H9 (cell line): ENCODE measurements around the gene OGFR. TPM values are rescaled to one million over a fixed set of nuclear protein-coding genes. Genes with fewer than 3 reads are reported as not detected.

Experiments used
- DNase-seq: peaks from one replicate; pipeline ENCODE4 v3.0.0-alpha.2; 2017
- H2AFZ ChIP-seq: one replicate; pipeline ENCODE4 v1.6.1; 2013; ENCODE audit warnings: mild to moderate bottlenecking, low read length, control low read depth, moderate library complexity
- H2AK5ac ChIP-seq: 2 replicates; pipeline ENCODE4 v1.6.1; 2013; ENCODE audit warnings: low read length, control low read depth, mixed read lengths; ENCODE audit not compliant: insufficient read length
- H2BK120ac ChIP-seq: one replicate; pipeline ENCODE4 v1.6.1; 2013; ENCODE audit warnings: low read depth, mild to moderate bottlenecking, low read length, control low read depth, inconsistent platforms; ENCODE audit not compliant: poor library complexity, severe bottlenecking
- H2BK12ac ChIP-seq: 2 replicates; pipeline ENCODE4 v1.6.1; 2013; ENCODE audit warnings: low read length, control low read depth, mixed read lengths, low read depth; ENCODE audit not compliant: insufficient read length
- H2BK15ac ChIP-seq: 2 replicates; pipeline ENCODE4 v1.6.1; 2013; ENCODE audit warnings: low read depth, low read length, control low read depth
- H2BK20ac ChIP-seq: one replicate; pipeline ENCODE4 v1.6.1; 2013; ENCODE audit warnings: low read depth, mild to moderate bottlenecking, low read length, control low read depth, inconsistent platforms; ENCODE audit not compliant: poor library complexity, severe bottlenecking
- H2BK5ac ChIP-seq: 2 replicates; pipeline ENCODE4 v1.6.1; 2013; ENCODE audit warnings: low read length, control low read depth, mixed read lengths; ENCODE audit not compliant: insufficient read length
- H3K14ac ChIP-seq: 2 replicates; pipeline ENCODE4 v1.6.1; 2013; ENCODE audit warnings: low read length, control low read depth; ENCODE audit not compliant: insufficient read depth
- H3K18ac ChIP-seq: 2 replicates; pipeline ENCODE4 v1.6.1; 2013; ENCODE audit warnings: low read depth, mild to moderate bottlenecking, mixed read lengths, low read length, control low read depth; ENCODE audit not compliant: insufficient read length
- H3K23ac ChIP-seq: 2 replicates; pipeline ENCODE4 v1.6.1; 2013; ENCODE audit warnings: low read length, control low read depth, mixed read lengths, low read depth; ENCODE audit not compliant: insufficient read length
- H3K23me2 ChIP-seq: 2 replicates; pipeline ENCODE4 v1.6.1; 2013; ENCODE audit warnings: low read depth, mild to moderate bottlenecking, mixed read lengths, low read length, control low read depth; ENCODE audit not compliant: insufficient read length, poor library complexity, severe bottlenecking
- H3K27ac ChIP-seq: 2 replicates; pipeline ENCODE4 v1.5.1; 2013; ENCODE audit warnings: low read length, control low read depth, mixed read lengths, low read depth; ENCODE audit not compliant: insufficient read length
- H3K27me3 ChIP-seq: 2 replicates; pipeline ENCODE4 v1.6.1; 2013; ENCODE audit warnings: low read length, control low read depth, inconsistent platforms; ENCODE audit not compliant: insufficient read depth
- H3K4ac ChIP-seq: 2 replicates; pipeline ENCODE4 v1.6.1; 2013; ENCODE audit warnings: low read depth, mild to moderate bottlenecking, control low read depth, inconsistent platforms, low read length, moderate library complexity
- H3K4me1 ChIP-seq: 2 replicates; pipeline ENCODE4 v1.6.1; 2013; ENCODE audit warnings: low read length, control low read depth, inconsistent platforms; ENCODE audit not compliant: insufficient read depth
- H3K4me2 ChIP-seq: 2 replicates; pipeline ENCODE4 v1.6.1; 2013; ENCODE audit warnings: low read length, control low read depth, mixed read lengths; ENCODE audit not compliant: insufficient read length, insufficient read depth
- H3K56ac ChIP-seq: 2 replicates; pipeline ENCODE4 v1.6.1; 2013; ENCODE audit warnings: low read depth, mild to moderate bottlenecking, mixed read lengths, low read length, control low read depth; ENCODE audit not compliant: insufficient read length
- H3K79me1 ChIP-seq: 2 replicates; pipeline ENCODE4 v1.6.1; 2013; ENCODE audit warnings: low read depth, mild to moderate bottlenecking, moderate library complexity, low read length, control low read depth, inconsistent platforms; ENCODE audit not compliant: insufficient read depth, poor library complexity, severe bottlenecking
- H3K79me2 ChIP-seq: 2 replicates; pipeline ENCODE4 v1.6.1; 2013; ENCODE audit warnings: low read length, control low read depth, inconsistent platforms; ENCODE audit not compliant: insufficient read depth
- H3K9ac ChIP-seq: 2 replicates; pipeline ENCODE4 v1.6.1; 2013; ENCODE audit warnings: low read length, control low read depth, mixed read lengths; ENCODE audit not compliant: insufficient read length; ENCODE audit errors: extremely low read depth
- H3K9me3 ChIP-seq: one replicate; pipeline ENCODE4 v1.6.1; 2013; ENCODE audit warnings: low read depth, low read length, inconsistent platforms; ENCODE audit not compliant: control insufficient read depth
- H3T11ph ChIP-seq: one replicate; pipeline ENCODE4 v1.6.1; 2013; ENCODE audit warnings: mild to moderate bottlenecking, low read length, control low read depth, inconsistent platforms
- H4K20me1 ChIP-seq: one replicate; pipeline ENCODE4 v1.6.1; 2013; ENCODE audit not compliant: control insufficient read depth, insufficient read length, insufficient read depth
- H4K5ac ChIP-seq: 2 replicates; pipeline ENCODE4 v1.6.1; 2013; ENCODE audit warnings: low read depth, mild to moderate bottlenecking, mixed read lengths, low read length, control low read depth; ENCODE audit not compliant: insufficient read length
- H4K8ac ChIP-seq: replicated peaks from 2 replicates; pipeline ENCODE4 v1.6.1; 2013; ENCODE audit warnings: low read length, control low read depth, mixed read lengths, low read depth; ENCODE audit not compliant: insufficient read length
- H4K91ac ChIP-seq: 2 replicates; pipeline ENCODE4 v1.6.1; 2013; ENCODE audit warnings: low read depth, mild to moderate bottlenecking, moderate library complexity, mixed read lengths, low read length, control low read depth; ENCODE audit not compliant: insufficient read length
- H3K27ac Mint-ChIP-seq, 3 experiments: 2 replicates in 2 of 3; 3 replicates in 1 of 3; pipeline ENCODE4 v1.8.0; 2020 to 2021; ENCODE audit warnings: mixed read lengths in 3 of 3, mild to moderate bottlenecking in 1 of 3, moderate library complexity in 1 of 3
- H3K27me3 Mint-ChIP-seq: 2 replicates; pipeline ENCODE4 v1.8.0; 2021; ENCODE audit warnings: low read depth, mild to moderate bottlenecking, moderate library complexity, mixed read lengths
- H3K36me3 Mint-ChIP-seq, 3 experiments: 2 replicates in 2 of 3; 3 replicates in 1 of 3; pipeline ENCODE4 v1.8.0; 2020 to 2021; ENCODE audit warnings: low read depth in 3 of 3, mixed read lengths in 3 of 3; ENCODE audit not compliant: insufficient read depth in 1 of 3
- H3K4me1 Mint-ChIP-seq, 2 experiments: 2 replicates each; pipeline ENCODE4 v1.8.0; 2020; ENCODE audit warnings: mixed read lengths in 2 of 2
- H3K4me3 Mint-ChIP-seq, 2 experiments: 2 replicates in 1 of 2; 3 replicates in 1 of 2; pipeline ENCODE4 v1.8.0; 2020 to 2021; ENCODE audit warnings: mild to moderate bottlenecking in 2 of 2, mixed read lengths in 2 of 2, moderate library complexity in 1 of 2
- H3K9me3 Mint-ChIP-seq, 2 experiments: 2 replicates in 1 of 2; 3 replicates in 1 of 2; pipeline ENCODE4 v1.8.0; 2020; ENCODE audit warnings: mild to moderate bottlenecking in 2 of 2, mixed read lengths in 2 of 2, moderate library complexity in 1 of 2
- WGBS: extraction: QIAGEN DNeasy Blood & Tissue Kit; methylation state at CpG from one replicate; pipeline ENCODE4 v1.1.7; 2013; ENCODE audit warnings: missing lambda C conversion rate, low lambda C conversion rate, mixed read lengths; ENCODE audit not compliant: insufficient read length; ENCODE audit errors: extremely low coverage; 5-methylcytosine and 5-hydroxymethylcytosine counted together
- total RNA-seq: library from RNA; stranded (reverse); gene quantifications from 2 replicates; pipeline ENCODE4 v1.2.1, GENCODE V29; 2021
- TF ChIP-seq, protein P1 (sequence below): fragments of 200-600 bp; sonication (generic); conservative IDR thresholded peaks from 3 replicates; pipeline ENCODE4 v1.8.0; 2021; ENCODE audit warnings: antibody characterized with exemption, mild to moderate bottlenecking

The OGFR gene
- total RNA-seq, 1 experiment from 2014 or later = 33.1 TPM

DNA sequence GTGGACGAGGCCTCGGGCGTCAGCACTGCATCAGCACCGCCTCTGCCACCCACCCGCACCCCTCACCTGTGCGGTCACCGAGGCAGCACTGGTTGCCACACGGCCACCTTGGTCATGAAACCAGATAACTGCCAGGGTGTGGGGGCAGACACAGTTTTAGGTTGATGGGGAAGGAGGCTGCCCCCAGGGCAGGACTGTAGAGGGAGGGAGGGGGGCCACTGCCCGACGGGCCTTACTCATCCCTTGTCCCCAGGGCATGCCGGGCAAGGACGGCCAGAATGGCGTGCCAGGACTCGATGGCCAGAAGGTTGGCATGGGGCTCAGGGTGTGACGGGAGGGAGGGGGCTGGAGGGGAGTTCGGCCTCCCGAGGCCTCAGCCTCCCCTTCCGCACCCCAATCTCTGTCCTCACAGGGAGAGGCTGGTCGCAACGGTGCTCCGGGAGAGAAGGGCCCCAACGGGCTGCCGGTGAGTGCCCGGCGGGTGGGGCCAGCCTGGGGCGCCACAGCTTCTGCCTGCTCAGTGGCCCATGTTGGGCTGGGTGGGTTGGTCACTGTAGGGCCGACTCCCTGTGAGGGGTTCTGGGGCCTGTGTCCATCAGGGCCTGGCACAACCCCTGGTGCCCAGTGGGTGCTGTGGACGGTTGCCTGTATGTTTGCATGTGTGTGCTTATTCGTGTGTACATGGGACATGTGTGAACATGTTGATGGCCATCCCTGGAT is 24.0 kb downstream of the OGFR start:
- Histone ChIP-seq H3K79me1 (no peaks in the 10 kb centered on the region), H3T11ph (no peak overlapping the region), H3K14ac (no peak overlapping the region), H3K27me3 (no peaks in the 10 kb centered on the region), H4K91ac (no peak overlapping the region), H3K4me1 (peaks cover 2% of the 10 kb centered on the region; the same call in 1 of the 2 replicates), H3K9ac (no peak overlapping the region), H2BK20ac (no peak overlapping the region), H2BK12ac (no peak overlapping the region), H3K56ac (no peak overlapping the region), H3K23ac (no peak overlapping the region), H4K20me1 (no peaks in the 10 kb centered on the region), H3K4ac (no peak overlapping the region), H3K9me3 (no peaks in the 10 kb centered on the region), H3K4me2 (no peak overlapping the region), H4K5ac (no peak overlapping the region), H3K18ac (no peak overlapping the region), H2AFZ (no peak overlapping the region), H2AK5ac (no peak overlapping the region), H2BK15ac (no peak overlapping the region), H2BK120ac (no peak overlapping the region), H3K27ac (no peak overlapping the region), H4K8ac (no peak overlapping the region), H3K79me2 (no peaks in the 10 kb centered on the region), H3K23me2 (no peaks in the 10 kb centered on the region), H2BK5ac (no peak overlapping the region)
- no CpG with 5 or more reads among the region's 29 CpGs for WGBS
- Mint-ChIP-seq H3K27ac (no peak overlapping the region; a peak in 1 of 7 replicates), H3K27me3 (no peaks in the 10 kb centered on the region), H3K4me1 (peaks cover 12 to 19% of the 10 kb centered on the region in 2 experiments), H3K36me3 (peaks cover 0 to 21% (median 6%) of the 10 kb centered on the region in 3 experiments; a peak in 4 of 7 replicates), H3K4me3 (no peak overlapping the region), H3K9me3 (0 out of 5 replicates have a peak, but pooled peaks cover 0 to 3% of the 10 kb centered on the region in 2 experiments)
- DNase-seq = no peak
- TF ChIP-seq, protein P1, sequence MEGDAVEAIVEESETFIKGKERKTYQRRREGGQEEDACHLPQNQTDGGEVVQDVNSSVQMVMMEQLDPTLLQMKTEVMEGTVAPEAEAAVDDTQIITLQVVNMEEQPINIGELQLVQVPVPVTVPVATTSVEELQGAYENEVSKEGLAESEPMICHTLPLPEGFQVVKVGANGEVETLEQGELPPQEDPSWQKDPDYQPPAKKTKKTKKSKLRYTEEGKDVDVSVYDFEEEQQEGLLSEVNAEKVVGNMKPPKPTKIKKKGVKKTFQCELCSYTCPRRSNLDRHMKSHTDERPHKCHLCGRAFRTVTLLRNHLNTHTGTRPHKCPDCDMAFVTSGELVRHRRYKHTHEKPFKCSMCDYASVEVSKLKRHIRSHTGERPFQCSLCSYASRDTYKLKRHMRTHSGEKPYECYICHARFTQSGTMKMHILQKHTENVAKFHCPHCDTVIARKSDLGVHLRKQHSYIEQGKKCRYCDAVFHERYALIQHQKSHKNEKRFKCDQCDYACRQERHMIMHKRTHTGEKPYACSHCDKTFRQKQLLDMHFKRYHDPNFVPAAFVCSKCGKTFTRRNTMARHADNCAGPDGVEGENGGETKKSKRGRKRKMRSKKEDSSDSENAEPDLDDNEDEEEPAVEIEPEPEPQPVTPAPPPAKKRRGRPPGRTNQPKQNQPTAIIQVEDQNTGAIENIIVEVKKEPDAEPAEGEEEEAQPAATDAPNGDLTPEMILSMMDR = no peak
